Limb (tissue), 2 donors: ENCODE data around the gene ALDH3B1.

Source experiments
- DNase-seq, 2 donors: peaks; one replicate each; pipeline ENCODE4 v3.0.0-alpha.2; 2016; ENCODE audit errors: extremely low spot score in 2 of 2

ALDH3B1 gene

GRCh38 chr11:68066742-68067141, 56.6 kb downstream of the ALDH3B1 start:
- no peak for DNase-seq

DNA sequence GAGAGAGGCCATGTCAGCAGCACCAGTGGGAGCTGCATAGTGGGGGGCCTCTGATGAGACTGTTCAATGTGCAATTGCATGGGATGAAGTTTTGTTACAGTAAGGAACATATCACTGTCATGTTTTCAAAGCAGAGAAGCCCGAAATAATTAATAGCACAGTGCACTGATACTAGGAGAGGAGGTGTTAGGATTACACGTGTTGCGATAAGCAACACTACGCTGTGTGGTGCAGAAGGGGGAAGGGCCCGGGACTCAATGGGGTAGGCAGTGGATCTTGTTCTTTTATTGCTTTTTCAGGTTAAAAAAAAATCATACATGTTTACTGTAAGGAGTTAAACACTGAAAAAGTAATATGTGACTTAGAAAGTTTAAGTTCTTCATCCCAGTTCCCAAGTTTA, 57.9 kb downstream of the ALDH3B1 start:
- DNase-seq, result no peak

DNA sequence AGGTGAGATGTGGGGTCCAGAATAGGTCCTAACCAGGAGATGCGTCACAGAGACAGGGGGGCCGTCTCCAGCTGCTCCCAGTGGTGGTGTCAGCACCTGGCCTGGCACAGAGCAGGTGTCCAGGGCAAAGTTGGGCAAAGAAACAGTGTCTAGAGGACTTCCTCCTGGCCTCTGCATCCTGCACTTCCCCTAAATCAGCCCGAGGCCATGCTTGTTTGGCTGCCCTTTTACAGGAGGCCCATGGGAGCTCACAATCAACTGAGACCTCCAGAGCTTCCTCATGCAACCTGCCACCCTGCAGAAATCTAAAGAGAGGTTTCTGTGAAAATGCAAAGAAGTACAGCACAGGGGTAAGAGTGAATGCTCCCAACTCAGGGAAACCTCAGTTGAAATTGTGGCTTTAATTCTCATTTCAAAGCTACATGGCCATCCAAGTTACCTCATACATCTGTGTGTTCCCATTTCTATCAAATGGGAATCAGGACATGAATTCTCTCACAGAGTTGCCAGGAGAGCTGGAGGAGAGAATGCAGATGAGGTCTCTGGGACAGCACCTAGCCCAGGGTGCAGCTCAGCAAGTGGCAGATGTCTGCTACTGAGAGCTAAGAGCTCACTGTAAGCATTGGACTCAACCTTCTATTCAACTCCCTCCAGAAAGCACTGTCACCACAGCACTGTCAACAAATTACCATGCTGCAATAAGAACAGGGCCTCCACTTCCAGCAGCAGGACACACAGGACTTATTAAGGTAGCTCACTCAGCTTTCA, 61.3 kb downstream of the ALDH3B1 start:
- no peak for DNase-seq

DNA sequence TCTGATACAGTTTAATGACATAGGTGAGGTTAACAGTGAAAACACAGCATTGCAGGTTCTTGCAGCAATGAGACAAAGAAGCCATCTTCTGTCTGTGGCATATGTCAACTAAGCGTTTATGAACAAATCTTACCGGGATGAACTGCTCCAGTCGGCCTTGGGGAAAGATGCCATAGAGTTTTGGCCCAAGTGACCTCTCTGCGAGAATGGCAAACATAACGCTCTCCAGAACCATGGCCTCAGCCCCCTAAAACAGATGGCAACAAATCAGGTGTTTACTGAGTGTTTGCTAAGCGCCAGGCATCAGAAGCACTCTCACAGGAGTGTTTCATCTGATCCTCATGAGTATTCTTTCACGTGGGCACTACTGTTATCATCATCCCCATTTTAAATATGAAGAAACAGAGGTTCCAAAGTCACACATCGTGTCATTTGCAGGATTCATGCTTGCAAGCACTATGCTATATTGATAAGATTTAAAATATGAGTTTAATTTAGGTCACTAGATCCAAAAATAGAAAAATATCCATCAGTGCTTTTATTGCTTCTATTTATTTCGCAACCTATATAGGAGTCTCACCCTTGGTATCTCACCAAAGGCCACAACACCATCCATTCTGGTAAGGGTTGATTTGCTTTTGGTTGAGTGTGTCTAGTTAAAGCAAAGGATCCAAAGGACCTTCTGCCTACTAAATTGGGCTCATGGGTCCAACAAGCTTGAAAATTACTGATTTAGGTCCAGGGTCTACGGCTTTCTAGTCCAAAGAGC, 64.6 kb downstream of the ALDH3B1 start:
- DNase-seq, result no peak

DNA sequence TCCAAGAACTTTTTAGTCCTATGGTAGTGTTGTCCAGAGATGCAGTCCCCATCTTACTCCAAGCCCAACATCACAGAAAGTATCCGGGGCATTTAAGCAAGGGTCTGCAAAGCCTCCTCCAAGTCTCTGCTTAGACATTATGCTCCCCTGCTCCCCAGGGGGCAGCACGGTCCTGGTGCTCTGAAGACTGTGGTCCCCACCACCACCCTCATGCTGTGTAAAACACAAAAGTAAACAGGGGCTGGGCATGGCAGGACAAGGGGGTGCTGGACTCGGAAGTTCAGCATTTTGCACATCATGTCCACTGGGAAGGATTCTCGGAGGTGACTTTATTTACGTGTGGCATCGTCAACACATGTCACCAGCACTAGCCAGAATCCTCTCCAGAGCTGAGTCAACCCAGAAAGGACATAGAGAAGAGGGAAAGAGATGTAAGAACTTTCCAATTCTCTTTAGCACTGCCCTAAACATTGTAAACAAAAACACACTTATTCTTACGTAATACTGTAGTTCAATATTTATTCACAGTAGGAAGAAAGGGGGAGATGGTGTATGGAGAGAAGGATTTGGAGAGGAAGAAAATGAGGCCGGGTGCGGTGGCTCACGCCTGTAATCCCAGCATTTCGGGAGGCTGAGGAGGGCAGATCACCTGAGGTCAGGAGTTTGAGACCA, 66.4 kb downstream of the ALDH3B1 start:
- DNase-seq, result no peak

DNA sequence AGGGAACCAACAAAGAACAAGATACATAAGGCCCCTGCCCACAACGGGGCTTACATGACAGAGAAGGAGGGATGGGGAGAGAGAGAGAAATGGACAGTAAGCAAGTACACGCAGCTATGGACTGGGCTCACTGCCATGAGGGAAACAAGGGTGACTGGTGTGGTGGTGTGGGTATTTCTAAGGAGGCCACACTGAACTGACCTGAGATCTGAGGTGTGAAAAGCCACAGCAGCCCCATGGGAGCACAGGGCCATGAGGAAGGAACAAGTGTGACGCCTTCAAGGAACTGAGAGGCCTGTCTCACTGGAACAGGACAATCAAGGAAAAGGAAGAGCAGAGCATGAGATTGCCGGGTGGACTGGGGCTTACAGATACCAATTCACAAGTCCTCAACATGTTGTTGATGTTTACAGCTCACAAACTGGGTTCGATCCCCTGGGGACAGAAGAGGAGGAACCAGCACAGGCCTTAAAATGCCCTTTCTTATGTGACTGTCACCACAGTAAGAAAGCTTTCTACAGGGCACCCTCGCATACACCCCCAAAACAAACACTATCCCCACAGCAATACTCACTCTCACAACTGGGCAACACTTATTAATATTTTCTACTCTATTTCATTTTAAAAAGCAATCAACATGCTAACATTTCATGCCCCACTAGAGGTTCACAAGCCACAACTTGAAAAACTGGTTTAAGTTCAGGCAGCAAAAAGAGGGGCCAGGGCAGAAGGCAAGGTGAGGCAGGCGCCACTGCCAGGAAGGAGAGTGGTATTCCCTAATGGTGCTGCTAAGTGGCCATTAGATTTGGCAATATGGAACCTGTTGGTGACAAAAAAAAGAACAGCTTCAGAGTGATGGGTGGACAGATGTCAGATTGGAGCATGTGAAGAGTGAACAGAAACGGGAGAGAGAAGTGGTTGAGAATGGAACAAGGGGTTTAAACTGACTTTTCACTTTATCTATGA, 67.8 kb downstream of the ALDH3B1 start:
- DNase-seq, result no peak
